Thyroid gland (tissue), 4 donors: ENCODE measurements around the gene CFAP126.

Experiments
- CTCF ChIP-seq, 6 experiments: fragments of 200-600 bp in 3 of 6; fragments of 450-650 bp in 3 of 6; sonication (generic) in 3 of 6; IDR thresholded peaks; one replicate each; pipeline ENCODE4 v1.5.1; 2016 to 2019; ENCODE audit warnings: antibody characterized with exemption in 6 of 6, mild to moderate bottlenecking in 2 of 6, inconsistent platforms in 1 of 6, moderate library complexity in 1 of 6
- POLR2A ChIP-seq, 2 donors: fragments of 450-650 bp; IDR thresholded peaks; one replicate each; pipeline ENCODE4 v1.6.1; 2017; ENCODE audit warnings: antibody characterized with exemption in 2 of 2, mild to moderate bottlenecking in 2 of 2, moderate library complexity in 1 of 2

GRCh38 chr1:161408429-161409052, 40.9 kb upstream of the CFAP126 start:
- TF ChIP-seq CTCF (IDR thresholded peaks at IDR 0.05) (no peak), POLR2A (IDR thresholded peaks at IDR 0.05) (no peak)
